PC-9 (cell line): ENCODE measurements around the gene CYB5RL. TPM values are rescaled to one million over a fixed set of nuclear protein-coding genes. Genes with fewer than 3 reads are reported as not detected.

ENCODE experiments used
- BruUV-seq: library from RNA; stranded (reverse); fragments of 400-500 nt; replicated peaks from 2 replicates; lab custom pipeline; 2021; lab: Mats Ljungman, UMichigan
- CTCF ChIA-PET: fragments of 300-600 bp; sonication (Branson Sonifier 250); formaldehyde crosslinking; loops from one replicate; lab custom pipeline; 2022; ENCODE audit warnings: antibody characterized with exemption; lab: Charles Lee
- POLR2A ChIA-PET: fragments of 300-600 bp; sonication (Branson Sonifier 250); formaldehyde crosslinking; loops from one replicate; lab custom pipeline; 2022; ENCODE audit warnings: antibody characterized with exemption; ENCODE audit not compliant: unreplicated experiment; lab: Charles Lee
- DNase-seq, 2 experiments: peaks; one replicate each; pipeline versions ENCODE4 v3.0.0 to v3.0.0-alpha.2; 2015 to 2022; ENCODE audit warnings: mixed read lengths in 1 of 2
- H2AFZ ChIP-seq: fragments of 200-600 bp; sonication (generic); 2 replicates; pipeline ENCODE4 v1.8.1; 2017; ENCODE audit warnings: antibody characterized with exemption
- H3F3A ChIP-seq: fragments of 200-600 bp; sonication (generic); 2 replicates; pipeline ENCODE4 v1.8.1; 2017; ENCODE audit warnings: antibody characterized with exemption, mild to moderate bottlenecking, low read depth; ENCODE audit not compliant: insufficient read depth
- H3K27ac ChIP-seq: fragments of 200-600 bp; sonication (generic); 2 replicates; pipeline ENCODE4 v1.6.1; 2016; ENCODE audit warnings: mixed run types
- H3K27me3 ChIP-seq: fragments of 200-600 bp; sonication (generic); 2 replicates; pipeline ENCODE4 v1.6.1; 2016; ENCODE audit warnings: low read depth, mixed run types; ENCODE audit not compliant: insufficient read depth
- H3K36me3 ChIP-seq: fragments of 200-600 bp; sonication (generic); 2 replicates; pipeline ENCODE4 v1.6.1; 2016; ENCODE audit warnings: low read depth, mixed run types
- H3K4me1 ChIP-seq: fragments of 200-600 bp; sonication (generic); replicated peaks from 2 replicates; pipeline ENCODE4 v1.6.1; 2016; ENCODE audit warnings: mixed run types; ENCODE audit not compliant: insufficient read depth
- H3K4me2 ChIP-seq: fragments of 200-600 bp; sonication (generic); 2 replicates; pipeline ENCODE4 v1.6.1; 2017; ENCODE audit warnings: mixed run types
- H3K4me3 ChIP-seq: fragments of 200-600 bp; sonication (generic); 2 replicates; pipeline ENCODE4 v1.6.1; 2016; ENCODE audit warnings: mixed run types
- H3K79me2 ChIP-seq: fragments of 200-600 bp; sonication (generic); 2 replicates; pipeline ENCODE4 v1.6.1; 2017; ENCODE audit warnings: low read depth, mixed run types
- H3K9me2 ChIP-seq: fragments of 200-600 bp; sonication (generic); 2 replicates; pipeline ENCODE4 v1.8.1; 2017; ENCODE audit warnings: mild to moderate bottlenecking; ENCODE audit not compliant: insufficient read depth
- H3K9me3 ChIP-seq: fragments of 200-600 bp; sonication (generic); 2 replicates; pipeline ENCODE4 v1.8.1; 2016; ENCODE audit warnings: low read depth; ENCODE audit not compliant: insufficient read depth
- H4K20me1 ChIP-seq: fragments of 200-600 bp; sonication (generic); 2 replicates; pipeline ENCODE4 v1.8.1; 2017; ENCODE audit not compliant: insufficient read depth
- EZH2 ChIP-seq: fragments of 200-600 bp; sonication (generic); IDR thresholded peaks from 2 replicates; pipeline ENCODE4 v1.8.0; 2017; ENCODE audit warnings: antibody characterized with exemption, low read depth
- intact Hi-C: fragments of 100-400 bp; cut with micrococcal nuclease; formaldehyde crosslinking; loops from one replicate; pipeline ENCODE4 v1.10.0; 2022; ENCODE audit not compliant: unreplicated experiment
- total RNA-seq: library from RNA; stranded (reverse); gene quantifications from 2 replicates; pipeline ENCODE4 v1.2.3, GENCODE V29; 2021
- TF ChIP-seq, protein P1 (sequence below): fragments of 200-600 bp; sonication (generic); conservative IDR thresholded peaks from 2 replicates; pipeline ENCODE4 v1.6.1; 2017; ENCODE audit warnings: mixed run types, antibody characterized with exemption, mild to moderate bottlenecking, moderate library complexity

The CYB5RL gene
- total RNA-seq, 1 experiment from 2014 or later = 6.7 TPM

DNA sequence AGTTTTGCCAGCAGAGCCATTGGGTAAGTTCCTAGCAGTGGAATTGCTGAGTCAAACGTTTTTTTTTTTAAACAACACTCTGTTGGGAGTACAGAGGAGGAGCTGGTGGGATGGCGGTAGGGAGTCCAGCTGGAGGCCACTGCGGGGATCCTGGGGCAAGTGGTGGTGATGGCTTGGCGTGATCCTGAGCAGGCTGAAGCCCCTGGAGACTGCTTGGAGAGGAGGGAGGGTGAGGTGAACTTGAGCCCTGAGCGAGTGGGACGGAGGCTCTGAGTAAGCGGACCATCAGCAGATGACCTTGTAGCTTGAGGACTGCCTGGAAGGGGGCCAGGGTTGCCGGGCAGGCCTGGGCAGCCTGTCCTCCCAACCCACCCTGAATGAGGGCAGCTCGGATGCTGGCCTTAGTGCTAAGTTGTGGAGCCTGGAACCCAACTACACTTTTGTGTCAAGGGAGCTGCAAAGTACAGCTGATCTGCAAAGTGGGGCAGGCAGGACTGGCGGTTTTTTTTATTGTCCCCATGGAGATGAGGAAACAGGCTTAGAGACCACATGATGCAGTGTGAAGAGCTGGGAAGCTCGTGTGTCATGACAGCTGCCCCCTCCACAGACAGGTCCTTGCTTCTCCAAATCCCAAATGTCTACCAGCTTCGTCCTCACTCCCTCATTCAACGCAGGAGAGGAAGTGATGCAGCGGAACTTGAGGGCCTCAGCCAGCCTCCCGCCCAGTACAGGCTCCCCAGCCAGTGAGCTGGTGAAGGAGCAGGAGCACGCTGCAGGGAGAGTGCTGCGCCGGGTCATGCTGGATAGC is 20.4 kb upstream of the CYB5RL start:
- ChIA-PET CTCF (interaction anchor here (0.6 kb wide), 1 partner anchor 186 kb away, joined by 3 read pairs; the partner anchor contains the start of gene SSBP3), POLR2A (no interaction called here)
- no TSS peak for BruUV-seq
- Histone ChIP-seq H3K9me2 (no peaks in the 10 kb centered on the region), H3K4me1 (no peaks in the 10 kb centered on the region), H3K27ac (no peak overlapping the region), H3K4me2 (no peak overlapping the region), H4K20me1 (no peaks in the 10 kb centered on the region), H3K9me3 (no peaks in the 10 kb centered on the region), H3K79me2 (no peaks in the 10 kb centered on the region), H3K36me3 (no peaks in the 10 kb centered on the region), H2AFZ (no peak overlapping the region), H3K4me3 (no peak overlapping the region), H3F3A (no peaks in the 10 kb centered on the region), H3K27me3 (no peaks in the 10 kb centered on the region)
- TF ChIP-seq EZH2 = no peak
- TF ChIP-seq, protein P1, sequence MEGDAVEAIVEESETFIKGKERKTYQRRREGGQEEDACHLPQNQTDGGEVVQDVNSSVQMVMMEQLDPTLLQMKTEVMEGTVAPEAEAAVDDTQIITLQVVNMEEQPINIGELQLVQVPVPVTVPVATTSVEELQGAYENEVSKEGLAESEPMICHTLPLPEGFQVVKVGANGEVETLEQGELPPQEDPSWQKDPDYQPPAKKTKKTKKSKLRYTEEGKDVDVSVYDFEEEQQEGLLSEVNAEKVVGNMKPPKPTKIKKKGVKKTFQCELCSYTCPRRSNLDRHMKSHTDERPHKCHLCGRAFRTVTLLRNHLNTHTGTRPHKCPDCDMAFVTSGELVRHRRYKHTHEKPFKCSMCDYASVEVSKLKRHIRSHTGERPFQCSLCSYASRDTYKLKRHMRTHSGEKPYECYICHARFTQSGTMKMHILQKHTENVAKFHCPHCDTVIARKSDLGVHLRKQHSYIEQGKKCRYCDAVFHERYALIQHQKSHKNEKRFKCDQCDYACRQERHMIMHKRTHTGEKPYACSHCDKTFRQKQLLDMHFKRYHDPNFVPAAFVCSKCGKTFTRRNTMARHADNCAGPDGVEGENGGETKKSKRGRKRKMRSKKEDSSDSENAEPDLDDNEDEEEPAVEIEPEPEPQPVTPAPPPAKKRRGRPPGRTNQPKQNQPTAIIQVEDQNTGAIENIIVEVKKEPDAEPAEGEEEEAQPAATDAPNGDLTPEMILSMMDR = no peak
- no peak for DNase-seq
- intact Hi-C loops = no loop called here

DNA sequence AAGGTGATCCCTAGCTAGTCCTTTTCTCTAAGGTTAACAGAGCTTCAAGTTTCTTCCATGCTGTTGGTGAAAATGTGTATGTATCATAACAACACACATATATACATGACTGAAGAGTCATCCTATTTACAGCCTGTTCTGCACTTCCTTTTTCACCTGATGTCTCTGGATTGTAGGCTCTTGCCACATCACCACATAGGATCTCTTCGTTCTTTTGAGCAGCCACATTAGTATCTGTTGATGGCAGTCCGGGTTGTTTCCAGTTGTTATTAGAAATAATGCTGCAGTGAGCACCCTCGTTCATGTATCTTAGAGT is 19.8 kb upstream of the CYB5RL start:
- CTCF ChIA-PET = no interaction called here
- H3K9me3 ChIP-seq = no peaks in the 10 kb centered on the region
- H3K9me2 ChIP-seq = no peaks in the 10 kb centered on the region
- H3K27me3 ChIP-seq = no peaks in the 10 kb centered on the region
- DNase-seq = no peak
- TF ChIP-seq, protein P1 = no peak
- TF ChIP-seq EZH2 = no peak
- H2AFZ ChIP-seq = no peak overlapping the region
- no peak overlapping the region for H3K4me2 ChIP-seq
- H3K4me1 ChIP-seq = no peaks in the 10 kb centered on the region
- intact Hi-C loops = no loop called here
- H3K27ac ChIP-seq = no peak overlapping the region
- no TSS peak for BruUV-seq
- H3F3A ChIP-seq = no peaks in the 10 kb centered on the region
- H3K79me2 ChIP-seq = no peaks in the 10 kb centered on the region
- H3K36me3 ChIP-seq = peaks cover 3% of the 10 kb centered on the region; the same call in 1 of the 2 replicates
- POLR2A ChIA-PET = no interaction called here
- no peak overlapping the region for H3K4me3 ChIP-seq
- H4K20me1 ChIP-seq = no peaks in the 10 kb centered on the region

DNA sequence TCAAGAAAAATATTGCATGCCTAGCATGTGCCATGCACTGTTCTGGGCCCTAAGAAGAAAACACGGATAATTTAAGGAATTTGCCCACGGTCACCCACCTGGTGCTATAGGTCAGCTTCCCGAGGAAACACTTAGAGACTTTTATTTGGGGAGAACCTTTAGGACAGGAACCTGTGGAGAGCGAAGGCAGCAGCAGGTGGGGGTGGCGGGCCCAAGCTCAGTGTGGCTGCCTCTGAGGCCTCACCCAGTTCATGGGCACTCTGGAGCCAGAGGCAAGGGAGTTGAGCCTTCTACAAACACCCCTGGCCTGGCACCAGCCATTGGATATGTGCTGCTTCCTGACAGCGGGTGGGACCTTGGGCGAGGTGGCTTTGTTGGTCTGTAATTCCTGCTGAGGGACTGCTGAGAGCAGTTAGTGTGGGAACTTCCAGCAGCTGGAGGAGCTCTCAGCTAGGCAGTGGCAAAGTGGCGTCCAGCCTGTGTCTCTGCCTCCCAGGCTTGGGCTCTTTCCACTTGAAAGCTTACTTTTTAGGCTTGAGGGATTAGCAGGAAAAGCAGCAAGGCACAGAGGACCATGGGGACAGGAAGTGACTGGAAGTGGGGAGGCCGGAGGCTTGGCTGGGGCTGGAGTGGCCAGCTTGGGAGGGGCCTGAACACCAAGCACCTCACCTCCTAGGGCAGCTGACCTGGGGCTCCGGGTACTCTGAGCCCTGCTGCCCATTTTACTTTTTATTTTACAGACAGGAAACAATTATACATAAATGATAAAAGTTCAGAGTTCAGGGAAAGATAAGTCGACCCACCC is 19.3 kb upstream of the CYB5RL start:
- intact Hi-C loops = no loop called here
- no peak for TF ChIP-seq EZH2
- TF ChIP-seq, protein P1 = no peak
- no peaks in the 10 kb centered on the region for H4K20me1 ChIP-seq
- DNase-seq = no peak
- H3K9me3 ChIP-seq = no peaks in the 10 kb centered on the region
- ChIA-PET CTCF (no interaction called here), POLR2A (no interaction called here)
- H3F3A ChIP-seq = no peaks in the 10 kb centered on the region
- no peaks in the 10 kb centered on the region for H3K27me3 ChIP-seq
- H3K4me1 ChIP-seq = no peaks in the 10 kb centered on the region
- no peak overlapping the region for H3K27ac ChIP-seq
- no peak overlapping the region for H3K4me3 ChIP-seq
- no peaks in the 10 kb centered on the region for H3K79me2 ChIP-seq
- BruUV-seq = no TSS peak
- no peak overlapping the region for H2AFZ ChIP-seq
- H3K9me2 ChIP-seq = no peaks in the 10 kb centered on the region
- no peak overlapping the region for H3K4me2 ChIP-seq
- peaks cover 4% of the 10 kb centered on the region; the same call in 1 of the 2 replicates for H3K36me3 ChIP-seq
